Epidermal melanocyte (primary cell): Measurements from ENCODE around the gene CNTNAP2.
"Not testable (repeated sequence)": the region's sequence is repeated elsewhere in the genome, so short reads cannot be mapped to it uniquely, and the experiment has no call there.

Experiments used
- DNase-seq: peaks from one replicate; pipeline ENCODE4 v3.0.0; 2011; ENCODE audit warnings: low spot score; ENCODE audit not compliant: insufficient read length

CNTNAP2 gene

DNA sequence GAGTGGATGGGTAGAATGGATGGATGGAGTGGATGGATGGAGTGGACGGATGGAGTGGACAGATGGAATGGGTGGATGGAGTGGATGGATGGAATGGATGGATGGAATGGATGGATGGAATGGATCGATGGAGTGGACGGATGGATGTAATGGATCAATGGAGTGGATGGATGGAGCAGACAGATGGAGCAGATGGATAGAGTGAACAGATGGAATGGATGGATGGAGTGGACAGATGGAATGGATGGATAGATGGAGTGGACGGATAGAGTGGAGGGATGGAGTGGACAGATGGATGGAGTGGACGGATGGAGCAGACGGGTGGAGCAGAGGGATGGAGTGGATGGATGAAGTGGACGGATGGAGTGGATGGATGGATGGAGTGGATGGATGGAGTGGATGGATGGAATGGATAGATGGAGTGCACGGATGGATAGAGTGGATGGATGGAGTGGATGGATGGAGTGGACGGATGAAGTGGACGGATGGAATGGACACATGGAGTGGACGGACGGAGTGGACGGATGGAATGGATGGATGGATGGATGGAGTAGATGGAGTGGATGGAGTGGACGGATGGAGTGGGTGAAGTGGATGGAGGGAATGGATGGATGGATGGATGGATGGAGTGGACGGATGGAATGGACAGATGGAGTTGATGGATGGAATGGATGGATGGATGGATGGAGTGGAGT, 2213.7 kb downstream of the CNTNAP2 start:
- no peak for DNase-seq

GRCh38 chr7:148330822-148331221, 2214.2 kb downstream of the CNTNAP2 start:
- DNase-seq: no peak

GRCh38 chr7:148331456-148331855, 2214.9 kb downstream of the CNTNAP2 start:
- DNase-seq: not testable (repeated sequence)

- DNase-seq: no peak
Observed at GRCh38 chr7:148332191-148333186, 2215.9 kb downstream of the CNTNAP2 start.

DNA sequence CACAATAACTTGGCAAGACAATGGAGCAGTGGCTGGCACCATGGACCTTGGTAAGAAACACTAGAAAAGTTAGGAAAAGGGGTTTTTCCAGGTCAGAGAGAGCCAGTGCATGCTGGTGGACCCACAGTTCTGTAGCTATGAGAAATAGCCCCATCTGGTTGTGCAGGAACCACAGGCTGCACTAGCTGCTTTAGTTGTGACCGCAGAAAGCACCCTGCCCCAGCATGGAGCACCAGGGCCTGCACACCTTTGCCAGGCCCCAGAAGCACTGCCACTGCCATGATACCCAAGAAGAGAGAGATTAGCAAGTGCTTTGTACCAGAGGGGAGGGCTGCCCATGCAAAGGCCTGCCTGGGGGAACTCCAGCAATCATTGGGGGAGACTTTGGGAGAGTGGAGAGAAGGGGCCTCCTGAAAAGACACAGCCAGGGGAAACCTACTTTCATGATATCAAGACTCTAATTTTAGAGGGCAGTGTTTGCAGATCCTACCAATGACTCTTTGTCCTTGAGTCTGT, 2217.9 kb downstream of the CNTNAP2 start:
- DNase-seq: no peak

DNA sequence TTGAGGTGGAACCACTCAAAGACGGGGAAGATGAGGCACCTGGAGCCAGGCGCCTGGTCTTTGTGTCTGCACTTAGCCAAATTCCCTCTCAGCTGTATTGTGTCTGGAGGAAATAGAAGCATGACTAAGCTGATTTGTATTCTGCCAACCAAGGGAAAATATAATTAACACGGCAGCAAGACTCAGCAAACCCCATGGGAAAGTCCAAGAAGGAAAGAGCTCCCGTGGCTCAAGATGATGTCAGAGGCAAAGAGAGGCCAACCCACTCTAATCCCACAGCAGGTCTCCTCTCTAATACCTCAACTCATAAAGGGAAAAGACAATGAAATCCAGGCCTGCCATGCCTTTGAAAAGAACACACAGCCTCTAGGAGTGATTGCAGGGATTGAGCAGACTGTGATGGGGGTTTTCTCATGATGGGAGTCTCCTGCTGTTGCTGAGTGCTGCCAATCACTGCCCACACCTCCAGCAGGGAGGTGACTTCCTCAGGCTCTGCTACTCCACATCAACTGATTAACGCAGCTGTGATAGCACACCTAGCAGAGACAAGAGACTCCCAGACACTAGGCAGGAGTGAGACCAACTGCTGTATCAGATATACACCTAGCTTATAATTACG, 2218.5 kb downstream of the CNTNAP2 start:
- DNase-seq: no peak

GRCh38 chr7:148335790-148336189, 2219.2 kb downstream of the CNTNAP2 start:
- no peak for DNase-seq

- no peak for DNase-seq
Observed at GRCh38 chr7:148336411-148336810, 2219.8 kb downstream of the CNTNAP2 start.

DNA sequence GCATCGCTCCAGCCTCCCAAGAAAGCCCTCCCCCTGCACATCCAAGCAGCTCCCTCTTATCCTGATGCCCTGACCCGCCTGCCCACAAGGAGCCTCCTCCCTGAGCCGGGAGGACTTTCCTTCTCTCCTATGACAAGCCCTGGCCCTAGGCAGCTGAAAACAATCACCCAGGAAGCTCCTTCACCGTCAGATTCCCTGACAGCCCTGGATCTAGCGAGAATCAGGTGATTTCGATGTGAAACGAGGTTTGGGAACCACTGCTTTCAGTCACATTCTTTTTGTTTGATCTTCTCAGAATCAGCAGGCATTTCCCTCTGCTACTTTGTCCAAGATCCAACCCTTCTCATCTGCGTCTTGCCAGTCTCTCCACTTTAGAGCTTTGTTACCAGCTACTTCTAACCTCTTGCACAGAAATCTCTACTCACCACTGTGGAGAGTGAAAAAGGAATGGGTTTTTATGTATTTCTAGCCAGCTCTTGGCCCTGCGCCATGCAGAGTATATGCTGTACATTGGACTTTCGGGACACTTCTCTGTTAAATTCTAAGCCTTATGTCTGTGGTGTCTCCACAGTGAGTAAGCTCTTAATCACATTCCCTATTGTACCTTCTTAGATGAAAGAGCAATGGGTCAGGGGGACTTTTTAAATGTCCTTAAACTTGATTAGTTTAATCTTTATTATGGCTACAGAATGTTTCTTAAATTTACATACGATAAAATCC, 2220.8 kb downstream of the CNTNAP2 start:
- DNase-seq: no peak

DNA sequence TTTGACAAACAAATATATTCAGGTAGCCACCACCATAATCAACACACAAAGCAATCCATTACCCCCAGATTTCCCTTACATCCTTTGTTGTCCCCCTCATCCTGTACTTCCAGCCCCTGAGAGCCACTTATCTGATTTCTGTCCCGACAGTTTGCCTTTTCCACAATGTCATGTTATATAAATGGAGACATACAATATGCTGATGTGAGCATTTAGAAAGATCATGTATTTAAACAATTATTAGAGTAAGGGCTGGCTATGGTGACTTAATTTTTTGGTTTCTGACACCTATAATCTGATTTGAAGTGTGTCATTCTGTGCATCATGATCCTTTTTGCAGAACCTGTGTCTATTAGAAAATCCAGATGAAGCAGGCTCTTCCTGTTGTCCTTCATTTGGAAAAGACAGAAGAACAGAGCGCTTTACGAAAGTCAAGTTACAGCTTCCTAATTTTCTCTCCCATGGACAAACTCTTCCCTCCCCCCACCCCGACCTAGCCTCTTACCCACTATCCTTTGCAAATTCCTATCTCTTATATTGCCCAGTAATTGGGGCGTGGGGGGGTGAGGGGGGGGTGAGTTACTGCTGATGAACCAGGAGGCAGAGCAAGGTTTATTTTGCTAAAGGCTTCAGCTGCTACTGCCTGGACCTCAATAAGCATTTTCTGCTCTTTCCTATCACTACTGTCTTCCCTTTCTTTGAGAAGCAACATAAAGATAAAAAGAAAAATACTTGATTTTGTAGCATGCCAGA, 2221.6 kb downstream of the CNTNAP2 start:
- DNase-seq: no peak

- DNase-seq: no peak
Observed at GRCh38 chr7:148340438-148341280, 2224.1 kb downstream of the CNTNAP2 start.

DNA sequence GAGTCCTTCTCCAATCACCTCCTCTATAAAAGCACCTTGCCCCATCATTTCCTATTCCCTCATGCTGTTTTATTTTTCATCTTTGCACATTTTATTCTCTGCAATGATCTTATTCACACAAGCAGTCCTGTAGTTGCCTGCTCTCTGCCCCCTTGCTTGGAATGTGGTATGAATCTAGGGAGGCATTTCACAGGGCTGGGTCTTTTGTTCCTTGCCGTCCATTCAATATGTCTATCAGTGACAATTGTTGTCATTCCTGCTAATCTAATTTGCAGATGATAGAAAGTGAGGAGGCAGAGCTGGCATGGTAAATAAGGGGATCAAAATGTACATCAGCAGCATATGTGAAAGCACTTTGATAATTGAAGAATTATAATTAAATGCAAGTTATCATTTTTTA, 2227.8 kb downstream of the CNTNAP2 start:
- no peak for DNase-seq

DNA sequence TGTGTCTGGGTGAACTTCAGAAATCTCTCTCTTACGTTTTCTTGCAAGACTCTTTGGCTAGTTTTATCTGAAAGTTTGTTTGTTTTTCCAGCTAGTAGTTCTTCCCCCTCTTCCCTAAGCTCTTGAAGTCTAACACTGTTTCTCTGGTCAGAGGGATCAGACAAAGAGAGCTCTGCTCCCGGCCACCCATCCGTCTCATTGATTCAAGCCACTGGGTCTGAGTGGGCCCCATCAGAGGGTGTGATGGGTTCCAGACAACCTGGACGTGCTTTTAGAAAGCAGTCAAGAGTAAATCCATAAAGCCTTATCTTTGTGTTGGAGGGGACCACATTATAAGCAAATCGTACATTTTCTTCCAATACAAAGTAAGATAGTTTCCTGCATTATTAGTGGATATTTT, 2231.4 kb downstream of the CNTNAP2 start:
- no peak for DNase-seq

DNA sequence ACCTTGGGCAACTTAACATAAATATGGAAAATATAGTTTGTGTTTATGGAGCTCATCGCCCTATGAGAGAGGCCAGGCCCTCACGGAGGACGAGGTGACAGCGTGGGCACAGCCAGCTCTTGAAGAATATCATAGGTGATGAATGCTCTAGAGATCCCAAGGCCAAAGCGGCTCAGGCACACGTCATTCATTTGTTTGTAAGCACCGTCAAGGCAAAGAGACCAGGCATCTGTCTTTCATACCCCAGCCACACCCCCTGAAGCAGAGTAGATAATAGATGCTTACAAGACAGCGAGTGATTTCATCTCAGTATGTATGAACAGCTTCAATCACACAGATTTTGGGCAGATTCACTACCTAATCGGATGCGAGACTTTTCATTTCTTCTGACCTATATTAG, 2231.9 kb downstream of the CNTNAP2 start:
- DNase-seq: no peak

GRCh38 chr7:148356303-148356702, 2239.7 kb downstream of the CNTNAP2 start:
- no peak for DNase-seq

- no peak for DNase-seq
Observed at GRCh38 chr7:148362541-148362940, 2245.9 kb downstream of the CNTNAP2 start.

GRCh38 chr7:148367731-148368475, 2251.3 kb downstream of the CNTNAP2 start:
- DNase-seq: no peak

GRCh38 chr7:148368562-148368961, 2252.0 kb downstream of the CNTNAP2 start:
- no peak for DNase-seq
